Natural killer cell treated with Interleukin-12 subunit alpha and Interleukin-12 subunit beta and Interleukin-15 and Interleukin-18, amount 100 ng/mL, for 72 hours (primary cell): ENCODE data around the gene ALPG. TPM values are rescaled to one million over a fixed set of nuclear protein-coding genes. Genes with fewer than 3 reads are reported as not detected.
"Not testable (repeated sequence)": the region's sequence is repeated elsewhere in the genome, so short reads cannot be mapped to it uniquely, and the experiment has no call there.

Experiments
- ATAC-seq, 2 donors: fragments of 150-1000 bp; cut with Tn5 transposase in 1 of 2; sonication (Bioruptor Pico), chemical (Tn5 transposase) in 1 of 2; 2 replicates each; pipeline ENCODE4 v1.10.0; 2021
- DNase-seq: peaks from one replicate; pipeline ENCODE4 v3.0.0; 2022; ENCODE audit warnings: low spot score
- H3K27ac Mint-ChIP-seq, 2 donors: 1 replicate in 1 of 2; 2 replicates in 1 of 2; pipeline ENCODE4 v1.8.0; 2022; ENCODE audit warnings: mixed read lengths in 2 of 2, mild to moderate bottlenecking in 1 of 2, moderate library complexity in 1 of 2
- H3K27me3 Mint-ChIP-seq, 2 donors: 1 replicate in 1 of 2; 2 replicates in 1 of 2; pipeline ENCODE4 v1.8.0; 2022; ENCODE audit warnings: mixed read lengths in 2 of 2
- H3K36me3 Mint-ChIP-seq: one replicate; pipeline ENCODE4 v1.8.0; 2022; ENCODE audit warnings: mixed read lengths
- H3K4me1 Mint-ChIP-seq, 2 donors: 1 replicate in 1 of 2; 2 replicates in 1 of 2; pipeline ENCODE4 v1.8.0; 2022; ENCODE audit warnings: low read depth in 2 of 2, mixed read lengths in 2 of 2, mild to moderate bottlenecking in 1 of 2
- H3K4me3 Mint-ChIP-seq: one replicate; pipeline ENCODE4 v1.8.0; 2022; ENCODE audit warnings: mixed read lengths
- H3K9me3 Mint-ChIP-seq: 2 replicates; pipeline ENCODE4 v1.8.0; 2022; ENCODE audit warnings: mixed read lengths
- total RNA-seq, 2 donors: library from RNA; stranded (reverse); gene quantifications; one replicate each; pipeline ENCODE4 v1.2.3, GENCODE V29; 2022

ALPG gene
- total RNA-seq, 2 donors from 2014 or later = not detected

- no peak for ATAC-seq
- Mint-ChIP-seq H3K27ac (no peak overlapping the region), H3K27me3 (no peaks in the 10 kb centered on the region), H3K9me3 (no peaks in the 10 kb centered on the region), H3K36me3 (no peaks in the 10 kb centered on the region), H3K4me1 (no peaks in the 10 kb centered on the region), H3K4me3 (no peak overlapping the region)
- DNase-seq = no peak
These were observed 43.3 kb downstream of the ALPG start for GRCh38 chr2:232449964-232450363.

DNA sequence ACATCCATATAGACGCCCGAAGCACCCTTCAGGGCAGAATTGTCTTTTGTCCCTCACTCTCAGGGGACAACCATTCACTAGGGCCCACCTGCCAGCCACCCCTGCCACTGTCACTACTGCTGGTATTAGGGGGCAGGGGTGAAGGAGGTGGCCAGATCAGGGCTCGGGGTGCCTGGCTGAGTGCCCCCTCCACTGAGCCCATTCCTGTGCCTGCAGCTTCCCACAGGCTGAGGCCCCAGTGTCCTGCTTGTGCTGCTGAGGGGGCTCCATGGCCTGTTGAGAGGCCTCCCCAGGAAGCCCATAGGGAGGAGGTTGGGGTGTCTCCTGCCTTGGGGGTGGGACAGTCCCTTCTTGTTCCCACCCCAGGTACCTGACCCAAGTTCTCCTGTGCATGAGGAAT, 45.0 kb downstream of the ALPG start:
- H3K27ac Mint-ChIP-seq, H3K36me3 Mint-ChIP-seq, H3K4me1 Mint-ChIP-seq, ATAC-seq, DNase-seq, H3K4me3 Mint-ChIP-seq, H3K27me3 Mint-ChIP-seq, H3K9me3 Mint-ChIP-seq: not testable (repeated sequence)

- Mint-ChIP-seq H3K9me3 (no peaks in the 10 kb centered on the region), H3K27ac (no peak overlapping the region), H3K4me1 (no peaks in the 10 kb centered on the region), H3K36me3 (no peaks in the 10 kb centered on the region), H3K27me3 (peaks cover 0 to 4% of the 10 kb centered on the region in 2 donors), H3K4me3 (no peak overlapping the region)
- DNase-seq = no peak
- ATAC-seq = no peak
These were observed 48.0 kb downstream of the ALPG start for GRCh38 chr2:232454630-232455029.

GRCh38 chr2:232455426-232456255, 49.0 kb downstream of the ALPG start, which contains the start of gene ALPI:
Gene ALPI (plus strand): TSS chr2:232456153. CDS start chr2:232456200, 47 bp downstream.
- peak in 1 of 2 donors; percentile 9 for ATAC-seq
- Mint-ChIP-seq H3K4me1 (no peaks in the 10 kb centered on the region), H3K27ac (no peak within 1 kb of the TSS), H3K27me3 (peaks cover 0 to 11% of the 10 kb centered on the region in 2 donors), H3K9me3 (no peaks in the 10 kb centered on the region), H3K36me3 (no peaks in the 10 kb centered on the region), H3K4me3 (no peak within 1 kb of the TSS)
- DNase-seq = no peak

GRCh38 chr2:232456296-232457120, 49.9 kb downstream of the ALPG start:
- peaks cover 0 to 11% of the 10 kb centered on the region in 2 donors for H3K27me3 Mint-ChIP-seq

GRCh38 chr2:232457121-232458011, 50.7 kb downstream of the ALPG start:
- DNase-seq (no peak), ATAC-seq (no peak)
- Mint-ChIP-seq H3K27ac (no peak overlapping the region), H3K36me3 (no peaks in the 10 kb centered on the region), H3K27me3 (peaks cover under 1 to 11% of the 10 kb centered on the region in 2 donors), H3K4me1 (no peaks in the 10 kb centered on the region), H3K4me3 (no peak overlapping the region), H3K9me3 (no peaks in the 10 kb centered on the region)

More at GRCh38 chr2:232456296-232457120, 49.9 kb downstream of the ALPG start:
- Mint-ChIP-seq H3K36me3 (no peaks in the 10 kb centered on the region), H3K27ac (no peak overlapping the region), H3K4me1 (no peaks in the 10 kb centered on the region), H3K9me3 (no peaks in the 10 kb centered on the region), H3K4me3 (no peak overlapping the region)
- DNase-seq = no peak
- ATAC-seq = no peak

DNA sequence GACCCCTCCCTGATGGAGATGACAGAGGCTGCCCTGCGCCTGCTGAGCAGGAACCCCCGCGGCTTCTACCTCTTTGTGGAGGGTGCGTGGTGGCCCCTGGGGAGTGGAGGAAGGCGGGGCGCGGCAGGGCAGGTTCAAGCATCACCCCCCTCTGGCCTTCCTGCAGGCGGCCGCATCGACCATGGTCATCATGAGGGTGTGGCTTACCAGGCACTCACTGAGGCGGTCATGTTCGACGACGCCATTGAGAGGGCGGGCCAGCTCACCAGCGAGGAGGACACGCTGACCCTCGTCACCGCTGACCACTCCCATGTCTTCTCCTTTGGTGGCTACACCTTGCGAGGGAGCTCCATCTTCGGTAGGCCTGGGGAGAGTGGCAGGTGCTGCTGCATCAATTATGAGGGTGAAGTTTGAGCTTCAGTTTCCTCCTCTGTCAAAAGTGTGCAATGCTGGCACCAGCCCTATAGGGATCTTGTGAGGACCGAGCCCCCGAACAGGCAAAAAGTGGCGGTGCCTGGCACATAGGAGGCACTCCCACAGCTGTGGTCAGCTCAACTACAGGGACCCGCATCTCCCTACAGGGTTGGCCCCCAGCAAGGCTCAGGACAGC, 51.5 kb downstream of the ALPG start:
- no peak overlapping the region for H3K27ac Mint-ChIP-seq
- peak; percentile 51 for DNase-seq
- no peaks in the 10 kb centered on the region for H3K9me3 Mint-ChIP-seq
- ATAC-seq = no peak
- H3K4me3 Mint-ChIP-seq = no peak overlapping the region
- no peaks in the 10 kb centered on the region for H3K4me1 Mint-ChIP-seq
- H3K36me3 Mint-ChIP-seq = no peaks in the 10 kb centered on the region
- H3K27me3 Mint-ChIP-seq = peaks cover 5 to 13% of the 10 kb centered on the region in 2 donors

GRCh38 chr2:232458661-232459418, 52.2 kb downstream of the ALPG start:
- DNase-seq (peak; percentile 58), ATAC-seq (no peak)
- peaks cover 5 to 13% of the 10 kb centered on the region in 2 donors for H3K27me3 Mint-ChIP-seq
- no peak overlapping the region for H3K4me3 Mint-ChIP-seq
- H3K4me1 Mint-ChIP-seq = no peaks in the 10 kb centered on the region
- no peaks in the 10 kb centered on the region for H3K36me3 Mint-ChIP-seq
- H3K27ac Mint-ChIP-seq = no peak overlapping the region
- H3K9me3 Mint-ChIP-seq = no peaks in the 10 kb centered on the region

- DNase-seq (peak; percentile 54), ATAC-seq (no peak)
- no peaks in the 10 kb centered on the region for H3K36me3 Mint-ChIP-seq
- H3K27me3 Mint-ChIP-seq = peaks cover 5 to 13% of the 10 kb centered on the region in 2 donors
- no peak overlapping the region for H3K27ac Mint-ChIP-seq
- H3K4me1 Mint-ChIP-seq = no peaks in the 10 kb centered on the region
- H3K4me3 Mint-ChIP-seq = no peak overlapping the region
- H3K9me3 Mint-ChIP-seq = no peaks in the 10 kb centered on the region
These were observed 52.9 kb downstream of the ALPG start for GRCh38 chr2:232459419-232460035.

DNA sequence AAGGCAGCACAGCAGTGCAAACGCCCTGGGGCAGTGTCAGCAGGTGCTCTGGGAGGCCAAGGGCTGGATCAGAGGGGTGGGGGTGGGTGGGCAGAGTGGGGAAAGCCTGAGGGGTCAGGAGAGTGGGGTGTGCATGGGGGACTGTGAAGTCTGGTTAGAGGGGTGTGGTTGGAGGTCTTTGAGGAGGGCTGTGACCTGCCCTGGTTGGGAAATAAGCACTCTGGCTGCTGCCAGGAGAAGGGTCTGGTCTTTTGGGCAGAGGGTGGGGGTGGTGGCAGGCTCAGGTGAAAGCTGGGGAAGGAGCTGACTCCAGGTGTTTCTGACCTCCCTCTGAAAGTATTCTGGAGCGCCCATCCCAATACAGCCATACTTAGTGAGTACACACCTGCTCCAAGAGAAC, 53.5 kb downstream of the ALPG start:
- H3K4me3 Mint-ChIP-seq = no peak overlapping the region
- no peak for ATAC-seq
- DNase-seq = no peak

More for the DNA sequence above, 53.5 kb downstream of the ALPG start:
- Mint-ChIP-seq H3K27me3 (peaks cover 5 to 13% of the 10 kb centered on the region in 2 donors), H3K36me3 (no peaks in the 10 kb centered on the region), H3K27ac (no peak overlapping the region), H3K9me3 (no peaks in the 10 kb centered on the region), H3K4me1 (no peaks in the 10 kb centered on the region)
